Glomerular endothelial cell (primary cell): Measurements from ENCODE around the gene MMP25. TPM values are rescaled to one million over a fixed set of nuclear protein-coding genes. Genes with fewer than 3 reads are reported as not detected.
"Not testable (repeated sequence)": the region's sequence is repeated elsewhere in the genome, so short reads cannot be mapped to it uniquely, and the experiment has no call there.

Experiments
- DNase-seq: peaks from one replicate; pipeline ENCODE4 v3.0.0-alpha.2; 2011; ENCODE audit warnings: low read depth, low spot score; ENCODE audit errors: extremely low read depth
- total RNA-seq: library from RNA; depleted of rRNA; stranded (reverse); fragments of >200 nt; gene quantifications from 2 replicates; pipeline ENCODE4 v1.2.3, GENCODE V29; 2015

Gene MMP25
- total RNA-seq, 1 donor from 2014 or later = 0.35 TPM

- no peak for DNase-seq
These were observed 24.3 kb downstream of the MMP25 start for GRCh38 chr16:3070608-3071111.

- DNase-seq = no peak
These were observed 25.3 kb downstream of the MMP25 start for GRCh38 chr16:3071655-3072054.

GRCh38 chr16:3072148-3072547 lies 25.8 kb downstream of the MMP25 start:
- not testable (repeated sequence) for DNase-seq

GRCh38 chr16:3072576-3073263 lies 26.4 kb downstream of the MMP25 start:
- not testable (repeated sequence) for DNase-seq

- DNase-seq = no peak
These were observed 27.1 kb downstream of the MMP25 start for GRCh38 chr16:3073448-3073847.

- DNase-seq = no peak
These were observed 28.6 kb downstream of the MMP25 start for GRCh38 chr16:3074860-3075522.

- DNase-seq = no peak
These were observed 29.2 kb downstream of the MMP25 start for GRCh38 chr16:3075523-3075915.

GRCh38 chr16:3075946-3076345 lies 29.6 kb downstream of the MMP25 start:
- not testable (repeated sequence) for DNase-seq

- DNase-seq = no peak
These were observed 30.2 kb downstream of the MMP25 start for GRCh38 chr16:3076577-3076976.

GRCh38 chr16:3080024-3080423 lies 33.7 kb downstream of the MMP25 start:
- no peak for DNase-seq

- not testable (repeated sequence) for DNase-seq
These were observed 35.6 kb downstream of the MMP25 start for GRCh38 chr16:3081957-3082356.

GRCh38 chr16:3083408-3083807 lies 37.0 kb downstream of the MMP25 start:
- not testable (repeated sequence) for DNase-seq

- DNase-seq = no peak
These were observed 38.1 kb downstream of the MMP25 start for GRCh38 chr16:3084491-3084890.

GRCh38 chr16:3084969-3085670 lies 38.8 kb downstream of the MMP25 start:
- no peak for DNase-seq

GRCh38 chr16:3085868-3086595 lies 39.7 kb downstream of the MMP25 start:
- DNase-seq = no peak

GRCh38 chr16:3086596-3087242 lies 40.4 kb downstream of the MMP25 start:
- DNase-seq = no peak

GRCh38 chr16:3087243-3088235 lies 41.2 kb downstream of the MMP25 start:
- no peak for DNase-seq

- no peak for DNase-seq
These were observed 42.1 kb downstream of the MMP25 start for GRCh38 chr16:3088450-3088849.
